ENCODE measurements around the gene YWHAH. TPM values are rescaled to one million over a fixed set of nuclear protein-coding genes. Genes with fewer than 3 reads are reported as not detected.

YWHAH gene
- total RNA-seq, 1 donor from 2014 or later, result 110 TPM

- no peaks in the 10 kb centered on the region for H3K9me3 Mint-ChIP-seq
- H3K4me3 Mint-ChIP-seq, result no peak overlapping the region
- no peak for DNase-seq (ENCODE audit: extremely low spot score, unreplicated experiment)
- no peak overlapping the region for H3K27ac Mint-ChIP-seq
- no peaks in the 10 kb centered on the region for H3K27me3 Mint-ChIP-seq
- H3K4me1 Mint-ChIP-seq (ENCODE audit: unreplicated experiment), result no peaks in the 10 kb centered on the region
- no peak for TF ChIP-seq CTCF (conservative IDR thresholded peaks at IDR 0.05)
- H3K36me3 Mint-ChIP-seq, result no peaks in the 10 kb centered on the region
Measured at GRCh38 chr22:31917227-31917921, 27.0 kb upstream of the YWHAH start.

- H3K9me3 Mint-ChIP-seq, result no peaks in the 10 kb centered on the region
- TF ChIP-seq CTCF (conservative IDR thresholded peaks at IDR 0.05), result no peak
- no peaks in the 10 kb centered on the region for H3K36me3 Mint-ChIP-seq
- no peak overlapping the region for H3K4me3 Mint-ChIP-seq
- H3K4me1 Mint-ChIP-seq (ENCODE audit: unreplicated experiment), result peaks cover 15% of the 10 kb centered on the region
- no peak overlapping the region for H3K27ac Mint-ChIP-seq
- no peak for DNase-seq (ENCODE audit: extremely low spot score, unreplicated experiment)
- H3K27me3 Mint-ChIP-seq, result no peaks in the 10 kb centered on the region
Measured at GRCh38 chr22:31919730-31920129, 24.6 kb upstream of the YWHAH start.

- Mint-ChIP-seq H3K27me3 (no peaks in the 10 kb centered on the region), H3K4me3 (no peak overlapping the region), H3K4me1 (ENCODE audit: unreplicated experiment) (peaks cover 15% of the 10 kb centered on the region), H3K9me3 (no peaks in the 10 kb centered on the region), H3K36me3 (no peaks in the 10 kb centered on the region), H3K27ac (no peak overlapping the region)
- DNase-seq (ENCODE audit: extremely low spot score, unreplicated experiment), result no peak
- no peak for TF ChIP-seq CTCF (conservative IDR thresholded peaks at IDR 0.05)
Measured at GRCh38 chr22:31920306-31920705, 24.0 kb upstream of the YWHAH start.

GRCh38 chr22:31921106-31921505 lies 23.2 kb upstream of the YWHAH start:
- Mint-ChIP-seq H3K36me3 (no peaks in the 10 kb centered on the region), H3K4me1 (ENCODE audit: unreplicated experiment) (peaks cover 15% of the 10 kb centered on the region), H3K27me3 (no peaks in the 10 kb centered on the region), H3K27ac (no peak overlapping the region), H3K4me3 (no peak overlapping the region), H3K9me3 (no peaks in the 10 kb centered on the region)
- no peak for TF ChIP-seq CTCF (conservative IDR thresholded peaks at IDR 0.05)
- no peak for DNase-seq (ENCODE audit: extremely low spot score, unreplicated experiment)

- peaks cover 19% of the 10 kb centered on the region for H3K4me1 Mint-ChIP-seq (ENCODE audit: unreplicated experiment)
- H3K27ac Mint-ChIP-seq, result no peak overlapping the region
- no peaks in the 10 kb centered on the region for H3K27me3 Mint-ChIP-seq
Measured at GRCh38 chr22:31922534-31922933, 21.8 kb upstream of the YWHAH start.

More at GRCh38 chr22:31922534-31922933, 21.8 kb upstream of the YWHAH start:
- DNase-seq (ENCODE audit: extremely low spot score, unreplicated experiment), result no peak
- no peak overlapping the region for H3K4me3 Mint-ChIP-seq
- TF ChIP-seq CTCF (conservative IDR thresholded peaks at IDR 0.05), result no peak
- H3K36me3 Mint-ChIP-seq, result no peaks in the 10 kb centered on the region
- no peaks in the 10 kb centered on the region for H3K9me3 Mint-ChIP-seq

All from type B pancreatic cell (in vitro differentiated cells).